HepG2 (cell line): Measurements from ENCODE around the gene IST1. TPM values are rescaled to one million over a fixed set of nuclear protein-coding genes. Genes with fewer than 3 reads are reported as not detected.

Experiments
- ATF4 ChIP-seq, 2 experiments: fragments of 450-650 bp in 1 of 2; sonication (generic) in 1 of 2; formaldehyde crosslinking; IDR thresholded peaks; 2 replicates each; pipeline versions ENCODE4 v1.5.0 to v1.8.0; 2020 to 2022; ENCODE audit warnings: mild to moderate bottlenecking in 1 of 2, missing genetic modification reagents in 1 of 2
- ATF7-NPFF ChIP-seq: sonication (generic); formaldehyde crosslinking; IDR thresholded peaks from 2 replicates; pipeline ENCODE4 v1.8.1; 2023; ENCODE audit warnings: mild to moderate bottlenecking, low read depth, missing genetic modification reagents, moderate library complexity
- BRF2 ChIP-seq: sonication (generic); formaldehyde crosslinking; IDR thresholded peaks from 2 replicates; pipeline ENCODE4 v1.8.1; 2022; ENCODE audit warnings: mild to moderate bottlenecking, missing genetic modification reagents
- HNRNPUL1 ChIP-seq: fragments of 200-400 bp; formaldehyde crosslinking; IDR thresholded peaks from 2 replicates; pipeline ENCODE4 v1.6.1; 2017; ENCODE audit warnings: low read depth, mild to moderate bottlenecking, low read length, moderate library complexity
- MXI1 ChIP-seq: IDR thresholded peaks from 3 replicates; pipeline ENCODE4 v1.6.1; 2012; ENCODE audit warnings: low read depth, low read length, inconsistent platforms, borderline replicate concordance
- PATZ1 ChIP-seq: sonication (generic); formaldehyde crosslinking; IDR thresholded peaks from 2 replicates; pipeline ENCODE4 v1.4.0; 2020; ENCODE audit warnings: missing genetic modification reagents
- PRDM4 ChIP-seq: sonication (generic); formaldehyde crosslinking; IDR thresholded peaks from 2 replicates; pipeline ENCODE4 v1.9.0; 2021; ENCODE audit warnings: missing genetic modification reagents, borderline replicate concordance
- SKIL ChIP-seq: sonication (generic); formaldehyde crosslinking; IDR thresholded peaks from 2 replicates; pipeline ENCODE4 v1.8.0; 2022; ENCODE audit warnings: missing genetic modification reagents, mild to moderate bottlenecking, moderate library complexity, borderline replicate concordance
- SNRNP70 ChIP-seq: fragments of 200-400 bp; formaldehyde crosslinking; IDR thresholded peaks from 2 replicates; pipeline ENCODE4 v1.6.1; 2017; ENCODE audit warnings: mild to moderate bottlenecking, low read depth, low read length, moderate library complexity
- XRCC5 ChIP-seq: fragments of 200-400 bp; formaldehyde crosslinking; optimal IDR thresholded peaks from 2 replicates; pipeline ENCODE3; 2017; ENCODE audit warnings: mild to moderate bottlenecking, low read length
- ZNF160 ChIP-seq: sonication (generic); formaldehyde crosslinking; IDR thresholded peaks from 2 replicates; pipeline ENCODE4 v1.8.0; 2022; ENCODE audit warnings: mild to moderate bottlenecking, inconsistent platforms, missing genetic modification reagents
- ZNF383 ChIP-seq: sonication (generic); formaldehyde crosslinking; IDR thresholded peaks from 2 replicates; pipeline ENCODE4 v1.4.0; 2020; ENCODE audit warnings: missing genetic modification reagents, mild to moderate bottlenecking, borderline replicate concordance
- ZNF430 ChIP-seq: sonication (generic); formaldehyde crosslinking; IDR thresholded peaks from 2 replicates; pipeline ENCODE4 v1.9.0; 2021; ENCODE audit warnings: mild to moderate bottlenecking, missing genetic modification reagents
- ZNF577 ChIP-seq: sonication (generic); formaldehyde crosslinking; IDR thresholded peaks from 2 replicates; pipeline ENCODE4 v1.4.0; 2020; ENCODE audit warnings: mild to moderate bottlenecking, low read depth, missing genetic modification reagents, borderline replicate concordance
- ZNF749 ChIP-seq: sonication (generic); formaldehyde crosslinking; IDR thresholded peaks from 2 replicates; pipeline ENCODE4 v1.8.0; 2022; ENCODE audit warnings: mild to moderate bottlenecking, missing genetic modification reagents, moderate library complexity, borderline replicate concordance
- ZNF792 ChIP-seq: IDR thresholded peaks from 2 replicates; pipeline ENCODE4 v1.6.1; 2016
- polyA plus RNA-seq, 8 experiments: library from polyadenylated mRNA; depleted of rRNA in 3 of 8; stranded (reverse) in 7 of 8; unstranded in 1 of 8; fragments of >200 nt; fragmentation: Illumina TruSeq in 4 of 8; extraction: Trizol in 4 of 8; gene quantifications; 2 replicates each; pipeline versions ENCODE4 v1.2.1 to v1.2.3, GENCODE V29; 2011 to 2016; ENCODE audit warnings: low read depth in 4 of 8, missing spikeins in 1 of 8, mixed read lengths in 1 of 8; ENCODE audit not compliant: insufficient read depth in 1 of 8
- total RNA-seq, 5 experiments: library from RNA; depleted of rRNA; stranded (reverse); fragments of >200 nt; fragmentation: Illumina TruSeq; extraction: Trizol; gene quantifications; 2 replicates each; pipeline ENCODE4 v1.2.3, GENCODE V29; 2016; ENCODE audit warnings: low read depth in 1 of 5

IST1 gene
- total and polyA plus RNA-seq, 2 of the 13 experiments (the other 11 are each of a cell fraction or from before 2014, with no cell fraction given), result 346 to 415 TPM

- no peak for TF ChIP-seq ZNF792 (CRISPR knock-in tag)
- no peak for TF ChIP-seq PRDM4 (CRISPR knock-in tag)
- no peak for TF ChIP-seq HNRNPUL1
- no peak for TF ChIP-seq SNRNP70
- TF ChIP-seq ZNF577, result no peak
- no peak for TF ChIP-seq ATF7-NPFF (CRISPR knock-in tag)
- TF ChIP-seq PATZ1 (CRISPR knock-in tag), result peak; percentile 97
- TF ChIP-seq ATF4 (CRISPR knock-in tag; IDR thresholded peaks at IDR 0.05), result 0 out of 4 replicates have a peak, but pooled peaks of 1 of the 2 experiments have one; percentile 38
- peak; percentile 27; the same call in 1 of the 2 replicates for TF ChIP-seq ZNF160 (CRISPR knock-in tag)
- peak; percentile 8 for TF ChIP-seq XRCC5
- TF ChIP-seq BRF2 (CRISPR knock-in tag), result no peak
- TF ChIP-seq MXI1, result no peak
- no peak for TF ChIP-seq ZNF383 (CRISPR knock-in tag)
- TF ChIP-seq ZNF749 (CRISPR knock-in tag), result peak; percentile 31; the same call in 1 of the 2 replicates
- TF ChIP-seq SKIL (CRISPR knock-in tag), result 0 out of 2 replicates have a peak, but pooled peaks have one; percentile 21
- no peak for TF ChIP-seq ZNF430
These were observed 12.0 kb upstream of the IST1 start (continued) for GRCh38 chr16:71883168-71883848.
